IMR-90 (cell line): Measurements from ENCODE around the gene ANKRD53. TPM values are rescaled to one million over a fixed set of nuclear protein-coding genes. Genes with fewer than 3 reads are reported as not detected.

Source experiments
- ATAC-seq: fragments of 200-7000 bp; cut with Tn5 transposase; 2 replicates; pipeline ENCODE4 v1.9.1; 2020; ENCODE audit warnings: low read depth, mild to moderate bottlenecking, moderate library complexity
- BruUV-seq: library from RNA; stranded (reverse); fragments of 400-500 nt; replicated peaks from 2 replicates; lab custom pipeline; 2021; lab: Mats Ljungman, UMichigan
- CTCF ChIA-PET: fragments of 300-600 bp; formaldehyde crosslinking; extraction: SDS; loops from one replicate; lab custom pipeline; 2021; ENCODE audit warnings: antibody characterized with exemption; lab: Yijun Ruan, JAX
- POLR2A ChIA-PET: fragments of 300-600 bp; sonication (Branson Sonifier 250); formaldehyde crosslinking; loops from one replicate; lab custom pipeline; 2022; ENCODE audit warnings: antibody characterized with exemption; ENCODE audit not compliant: unreplicated experiment; lab: Charles Lee
- DNase-seq: peaks from one replicate; pipeline ENCODE4 v3.0.0; 2013
- H2AFZ ChIP-seq: replicated peaks from 2 replicates; pipeline ENCODE3; 2013; ENCODE audit warnings: low read length, mild to moderate bottlenecking; ENCODE audit not compliant: poor library complexity
- H2AK5ac ChIP-seq: 2 replicates; pipeline ENCODE4 v1.6.1; 2013; ENCODE audit warnings: low read depth, low read length, inconsistent platforms
- H2AK9ac ChIP-seq: replicated peaks from 2 replicates; pipeline ENCODE3; 2013; ENCODE audit warnings: mild to moderate bottlenecking, low read depth, low read length, moderate library complexity; ENCODE audit not compliant: poor library complexity
- H2BK120ac ChIP-seq: 2 replicates; pipeline ENCODE4 v1.6.1; 2013; ENCODE audit warnings: low read depth, low read length, inconsistent platforms
- H2BK15ac ChIP-seq: 3 replicates; pipeline ENCODE4 v1.6.1; 2013; ENCODE audit warnings: low read depth, low read length, inconsistent platforms
- H2BK20ac ChIP-seq: 2 replicates; pipeline ENCODE4 v1.6.1; 2013; ENCODE audit warnings: low read depth, mild to moderate bottlenecking, inconsistent platforms, low read length, moderate library complexity
- H2BK5ac ChIP-seq: 2 replicates; pipeline ENCODE4 v1.6.1; 2013; ENCODE audit warnings: mild to moderate bottlenecking, low read depth, low read length, inconsistent platforms; ENCODE audit not compliant: poor library complexity, severe bottlenecking
- H3K14ac ChIP-seq: replicated peaks from 2 replicates; pipeline ENCODE4 v1.6.1; 2013; ENCODE audit warnings: low read depth, low read length, inconsistent platforms
- H3K18ac ChIP-seq: 2 replicates; pipeline ENCODE4 v1.6.1; 2013; ENCODE audit warnings: low read depth, low read length, control low read depth
- H3K23ac ChIP-seq: 2 replicates; pipeline ENCODE4 v1.6.1; 2013; ENCODE audit warnings: low read depth, low read length, inconsistent platforms
- H3K27ac ChIP-seq: 2 replicates; pipeline ENCODE4 v1.5.1; 2013; ENCODE audit warnings: mild to moderate bottlenecking, control low read depth, low read length; ENCODE audit not compliant: insufficient read depth
- H3K27me3 ChIP-seq: 2 replicates; pipeline ENCODE4 v1.6.1; 2013; ENCODE audit warnings: low read length; ENCODE audit not compliant: control insufficient read depth, insufficient read depth
- H3K36me3 ChIP-seq: 2 replicates; pipeline ENCODE4 v1.6.1; 2013; ENCODE audit warnings: low read length, mixed read lengths; ENCODE audit not compliant: control insufficient read depth, insufficient read depth
- H3K4ac ChIP-seq: 2 replicates; pipeline ENCODE4 v1.6.1; 2013; ENCODE audit warnings: low read depth, low read length, inconsistent platforms
- H3K4me1 ChIP-seq: 2 replicates; pipeline ENCODE4 v1.6.1; 2013; ENCODE audit warnings: low read length, mixed read lengths; ENCODE audit not compliant: control insufficient read depth, insufficient read depth
- H3K4me2 ChIP-seq: 2 replicates; pipeline ENCODE4 v1.6.1; 2013; ENCODE audit warnings: low read depth, mild to moderate bottlenecking, control low read depth, low read length, moderate library complexity
- H3K4me3 ChIP-seq: 2 replicates; pipeline ENCODE4 v1.5.1; 2013; ENCODE audit warnings: low read depth, mild to moderate bottlenecking, control low read depth, low read length, moderate library complexity; ENCODE audit not compliant: insufficient read depth
- H3K56ac ChIP-seq: 2 replicates; pipeline ENCODE4 v1.6.1; 2013; ENCODE audit warnings: low read length, inconsistent platforms; ENCODE audit not compliant: insufficient read depth; ENCODE audit errors: extremely low read depth
- H3K79me1 ChIP-seq, 2 experiments: 2 replicates each; pipeline ENCODE4 v1.6.1; 2013; ENCODE audit warnings: low read length in 2 of 2, inconsistent platforms in 1 of 2, low read depth in 1 of 2
- H3K9ac ChIP-seq: 2 replicates; pipeline ENCODE4 v1.6.1; 2013; ENCODE audit warnings: low read depth, low read length, control low read depth
- H3K9me1 ChIP-seq: 2 replicates; pipeline ENCODE4 v1.6.1; 2013; ENCODE audit warnings: low read length, inconsistent platforms; ENCODE audit not compliant: insufficient read depth
- H3K9me3 ChIP-seq: 2 replicates; pipeline ENCODE4 v1.6.1; 2013; ENCODE audit warnings: low read length; ENCODE audit not compliant: control insufficient read depth, insufficient read depth
- H4K20me1 ChIP-seq: 2 replicates; pipeline ENCODE4 v1.6.1; 2013; ENCODE audit warnings: low read length, inconsistent platforms; ENCODE audit not compliant: insufficient read depth
- H4K5ac ChIP-seq: 2 replicates; pipeline ENCODE4 v1.6.1; 2013; ENCODE audit warnings: mild to moderate bottlenecking, low read depth, low read length, control low read depth
- H4K8ac ChIP-seq, 2 experiments: 2 replicates each; pipeline ENCODE4 v1.6.1; 2013; ENCODE audit warnings: low read depth in 2 of 2, low read length in 2 of 2, control low read depth in 1 of 2, inconsistent platforms in 1 of 2
- H4K91ac ChIP-seq: 2 replicates; pipeline ENCODE4 v1.6.1; 2013; ENCODE audit warnings: low read depth, low read length, inconsistent platforms; ENCODE audit not compliant: insufficient read depth
- BHLHE40 ChIP-seq: fragments of 150-350 bp; IDR thresholded peaks from 2 replicates; pipeline ENCODE4 v1.6.1; 2016; ENCODE audit warnings: mild to moderate bottlenecking, low read depth, low read length
- CEBPB ChIP-seq: IDR thresholded peaks from 2 replicates; pipeline ENCODE4 v1.6.1; 2012; ENCODE audit warnings: low read depth, low read length, improper control_type of control experiment
- CHD1 ChIP-seq: IDR thresholded peaks from 2 replicates; pipeline ENCODE4 v1.6.1; 2012; ENCODE audit warnings: low read depth, low read length, improper control_type of control experiment
- ELK1 ChIP-seq: fragments of 150-350 bp; IDR thresholded peaks from 2 replicates; pipeline ENCODE4 v1.6.1; 2016; ENCODE audit warnings: low read depth, mild to moderate bottlenecking, low read length, moderate library complexity, borderline replicate concordance
- FOS ChIP-seq: fragments of 150-350 bp; IDR thresholded peaks from 2 replicates; pipeline ENCODE4 v1.6.1; 2016; ENCODE audit warnings: low read depth, low read length
- MAFK ChIP-seq: IDR thresholded peaks from 2 replicates; pipeline ENCODE4 v1.6.1; 2012; ENCODE audit warnings: low read depth, low read length, improper control_type of control experiment
- MAZ ChIP-seq: IDR thresholded peaks from 2 replicates; pipeline ENCODE4 v1.6.1; 2012; ENCODE audit warnings: low read depth, mild to moderate bottlenecking, low read length, improper control_type of control experiment, moderate library complexity, borderline replicate concordance
- MXI1 ChIP-seq: IDR thresholded peaks from 2 replicates; pipeline ENCODE4 v1.6.1; 2012; ENCODE audit warnings: low read depth, mild to moderate bottlenecking, low read length, moderate library complexity, borderline replicate concordance
- POLR2A ChIP-seq: IDR thresholded peaks from 2 replicates; pipeline ENCODE4 v1.6.1; 2012; ENCODE audit warnings: mild to moderate bottlenecking, low read depth, low read length
- RAD21 ChIP-seq: IDR thresholded peaks from 2 replicates; pipeline ENCODE4 v1.6.1; 2012; ENCODE audit warnings: low read length, improper control_type of control experiment
- RFX5 ChIP-seq: IDR thresholded peaks from 2 replicates; pipeline ENCODE4 v1.8.0; 2012; ENCODE audit warnings: low read depth, mild to moderate bottlenecking, low read length, moderate library complexity
- SMC3 ChIP-seq: fragments of 150-350 bp; IDR thresholded peaks from 2 replicates; pipeline ENCODE4 v1.6.1; 2016; ENCODE audit warnings: low read depth, mild to moderate bottlenecking, antibody characterized with exemption, low read length, moderate library complexity
- USF2 ChIP-seq: fragments of 150-350 bp; IDR thresholded peaks from 2 replicates; pipeline ENCODE4 v1.6.1; 2017; ENCODE audit warnings: mild to moderate bottlenecking, antibody characterized with exemption, low read length, low read depth
- WGBS, 2 experiments: methylation state at CpG; one replicate each; pipeline versions ENCODE4 v1.1.5 to v1.1.7; 2013; ENCODE audit warnings: missing lambda C conversion rate in 2 of 2; ENCODE audit not compliant: insufficient read length in 1 of 2; ENCODE audit errors: extremely low coverage in 2 of 2; 5-methylcytosine and 5-hydroxymethylcytosine counted together
- dilution Hi-C: fragments of 300-500 bp; cut with HindIII; formaldehyde crosslinking; loops from one replicate; pipeline ENCODE4 v1.14.3; 2018; ENCODE audit warnings: low sequenced_read_pairs; ENCODE audit not compliant: unreplicated experiment
- in situ Hi-C: fragments of 300-500 bp; cut with MboI; formaldehyde crosslinking; loops from 3 replicates; pipeline ENCODE4 v1.14.3; 2019; ENCODE audit warnings: low sequenced_read_pairs, inconsistent platforms, mixed read lengths
- intact Hi-C: fragments of 100-400 bp; cut with micrococcal nuclease; formaldehyde crosslinking; loops from 2 replicates; pipeline ENCODE4 v1.10.0; 2022
- polyA plus RNA-seq, 3 experiments: library from polyadenylated mRNA; depleted of rRNA; stranded (reverse); fragments of >200 nt; gene quantifications; 2 replicates each; pipeline ENCODE4 v1.2.3, GENCODE V29; 2012; ENCODE audit warnings: low replicate concordance in 1 of 3
- total RNA-seq: library from RNA; depleted of rRNA; stranded (reverse); fragments of >200 nt; gene quantifications from 2 replicates; pipeline ENCODE4 v1.2.3, GENCODE V29; 2012

ANKRD53 gene
- total and polyA plus RNA-seq, 2 of the 4 experiments (the other 2 are of a cell fraction) = 0.54 to 1.0 TPM

- TF ChIP-seq POLR2A (no peak), RFX5 (no peak), USF2 (no peak), SMC3 (no peak), MAZ (no peak), CHD1 (no peak), BHLHE40 (no peak), CEBPB (no peak), ELK1 (no peak), FOS (no peak), RAD21 (no peak), MXI1 (no peak), MAFK (no peak)
- no peak overlapping the region for H2BK120ac ChIP-seq
- no peak overlapping the region for H3K56ac ChIP-seq
- no peak overlapping the region for H2BK20ac ChIP-seq
- WGBS, 2 experiments = 100% methylated on average over 1 of the region's 9 CpGs; no CpG with 5 or more reads in 1 of the 2 experiments
- dilution Hi-C loops (no loop called here), in situ Hi-C loops (no loop called here), intact Hi-C loops (no loop called here)
- H3K14ac ChIP-seq = no peak overlapping the region
- H4K8ac ChIP-seq = no peak overlapping the region
- no peak overlapping the region for H2BK15ac ChIP-seq
- no peak overlapping the region for H3K9ac ChIP-seq
- no peak overlapping the region for H3K4me3 ChIP-seq
- H4K91ac ChIP-seq = no peak overlapping the region
- H3K23ac ChIP-seq = no peak overlapping the region
- no peak overlapping the region for H3K18ac ChIP-seq
- H2AFZ ChIP-seq = no peak overlapping the region
- ATAC-seq = no peak; the same call in 1 of the 2 replicates
- BruUV-seq = no TSS peak
- no peak overlapping the region for H3K4ac ChIP-seq
- no peaks in the 10 kb centered on the region for H3K9me3 ChIP-seq
- no peaks in the 10 kb centered on the region for H3K79me1 ChIP-seq
- H2AK9ac ChIP-seq = no peak overlapping the region
- POLR2A ChIA-PET = no interaction called here
- no peak overlapping the region for H3K27ac ChIP-seq
- H4K5ac ChIP-seq = no peak overlapping the region
- peaks cover 10% of the 10 kb centered on the region for H3K27me3 ChIP-seq
- CTCF ChIA-PET = interaction anchor here (0.6 to 2.3 kb wide), 2 partner anchors 11 to 88 kb away, joined by 3 to 7 read pairs; no protein-coding TSS in a partner anchor
- H3K4me2 ChIP-seq = no peak overlapping the region
- no peak overlapping the region for H2AK5ac ChIP-seq
- no peaks in the 10 kb centered on the region for H3K9me1 ChIP-seq
- H2BK5ac ChIP-seq = no peak overlapping the region
- no peaks in the 10 kb centered on the region for H3K36me3 ChIP-seq
- H3K4me1 ChIP-seq = no peaks in the 10 kb centered on the region
- H4K20me1 ChIP-seq = no peaks in the 10 kb centered on the region; the same call in 1 of the 2 replicates
- no peak for DNase-seq
Observed at GRCh38 chr2:70959271-70959761, 19.1 kb upstream of the ANKRD53 start.
